DMS114 treated with DMSO at 0.1 percent for 48 hours (cell line): ENCODE measurements around the gene ZNF536.
"Not testable (repeated sequence)": the region's sequence is repeated elsewhere in the genome, so short reads cannot be mapped to it uniquely, and the experiment has no call there.

ENCODE experiments used
- DNase-seq: peaks from one replicate; lab custom pipeline; 2025; ENCODE audit not compliant: unreplicated experiment; lab: John Stamatoyannopoulos, UW

ZNF536 gene

GRCh38 chr19:30444253-30444671 is 72.1 kb downstream of the ZNF536 start:
- no peak for DNase-seq

GRCh38 chr19:30444686-30445232 is 72.6 kb downstream of the ZNF536 start:
- no peak for DNase-seq

GRCh38 chr19:30445385-30445784 is 73.2 kb downstream of the ZNF536 start:
- DNase-seq: no peak

- not testable (repeated sequence) for DNase-seq
Measured at GRCh38 chr19:30446120-30446519, 73.9 kb downstream of the ZNF536 start.

- DNase-seq: no peak
Measured at GRCh38 chr19:30446850-30447552, 74.8 kb downstream of the ZNF536 start.

- no peak for DNase-seq
Measured at GRCh38 chr19:30447553-30447870, 75.3 kb downstream of the ZNF536 start.

- DNase-seq: no peak
Measured at GRCh38 chr19:30448386-30449077, 76.3 kb downstream of the ZNF536 start.

GRCh38 chr19:30449078-30449590 is 77.0 kb downstream of the ZNF536 start:
- no peak for DNase-seq

- DNase-seq: no peak
Measured at GRCh38 chr19:30449673-30450072, 77.5 kb downstream of the ZNF536 start.

GRCh38 chr19:30450100-30450499 is 77.9 kb downstream of the ZNF536 start:
- no peak for DNase-seq

GRCh38 chr19:30450835-30451321 is 78.7 kb downstream of the ZNF536 start:
- DNase-seq: no peak

- no peak for DNase-seq
Measured at GRCh38 chr19:30452931-30453330, 80.7 kb downstream of the ZNF536 start.

- no peak for DNase-seq
Measured at GRCh38 chr19:30453743-30454142, 81.6 kb downstream of the ZNF536 start.

- DNase-seq: no peak
Measured at GRCh38 chr19:30455881-30456280, 83.7 kb downstream of the ZNF536 start.

- DNase-seq: no peak
Measured at GRCh38 chr19:30457484-30457883, 85.3 kb downstream of the ZNF536 start.

- DNase-seq: no peak
Measured at GRCh38 chr19:30459859-30460258, 87.7 kb downstream of the ZNF536 start.

GRCh38 chr19:30464162-30464561 is 92.0 kb downstream of the ZNF536 start:
- no peak for DNase-seq

GRCh38 chr19:30466598-30466997 is 94.4 kb downstream of the ZNF536 start:
- DNase-seq: not testable (repeated sequence)

- DNase-seq: no peak
Measured at GRCh38 chr19:30467239-30467638, 95.1 kb downstream of the ZNF536 start.

- no peak for DNase-seq
Measured at GRCh38 chr19:30469774-30470173, 97.6 kb downstream of the ZNF536 start.

- no peak for DNase-seq
Measured at GRCh38 chr19:30471441-30471840, 99.3 kb downstream of the ZNF536 start.

- DNase-seq: no peak
Measured at GRCh38 chr19:30473334-30473867, 101.2 kb downstream of the ZNF536 start.
